WI38 (cell line): ENCODE measurements around the gene ZNF710.
A peak's percentile ranks its signal among the peaks of the same experiment; 100 is the strongest.

Source experiments
- H3K4me3 ChIP-seq: 2 replicates; pipeline ENCODE4 v1.5.1; 2011; ENCODE audit warnings: low read depth, mild to moderate bottlenecking, control low read depth, low read length
- TF ChIP-seq, protein P1 (sequence below): IDR thresholded peaks from 2 replicates; pipeline ENCODE4 v1.5.1; 2012; ENCODE audit warnings: low read depth, mild to moderate bottlenecking, control low read depth, low read length

The ZNF710 gene

GRCh38 chr15:90003736-90004135 is 2.6 kb downstream of the ZNF710 start:
- TF ChIP-seq, protein P1, sequence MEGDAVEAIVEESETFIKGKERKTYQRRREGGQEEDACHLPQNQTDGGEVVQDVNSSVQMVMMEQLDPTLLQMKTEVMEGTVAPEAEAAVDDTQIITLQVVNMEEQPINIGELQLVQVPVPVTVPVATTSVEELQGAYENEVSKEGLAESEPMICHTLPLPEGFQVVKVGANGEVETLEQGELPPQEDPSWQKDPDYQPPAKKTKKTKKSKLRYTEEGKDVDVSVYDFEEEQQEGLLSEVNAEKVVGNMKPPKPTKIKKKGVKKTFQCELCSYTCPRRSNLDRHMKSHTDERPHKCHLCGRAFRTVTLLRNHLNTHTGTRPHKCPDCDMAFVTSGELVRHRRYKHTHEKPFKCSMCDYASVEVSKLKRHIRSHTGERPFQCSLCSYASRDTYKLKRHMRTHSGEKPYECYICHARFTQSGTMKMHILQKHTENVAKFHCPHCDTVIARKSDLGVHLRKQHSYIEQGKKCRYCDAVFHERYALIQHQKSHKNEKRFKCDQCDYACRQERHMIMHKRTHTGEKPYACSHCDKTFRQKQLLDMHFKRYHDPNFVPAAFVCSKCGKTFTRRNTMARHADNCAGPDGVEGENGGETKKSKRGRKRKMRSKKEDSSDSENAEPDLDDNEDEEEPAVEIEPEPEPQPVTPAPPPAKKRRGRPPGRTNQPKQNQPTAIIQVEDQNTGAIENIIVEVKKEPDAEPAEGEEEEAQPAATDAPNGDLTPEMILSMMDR = no peak
- H3K4me3 ChIP-seq = no peak overlapping the region

DNA sequence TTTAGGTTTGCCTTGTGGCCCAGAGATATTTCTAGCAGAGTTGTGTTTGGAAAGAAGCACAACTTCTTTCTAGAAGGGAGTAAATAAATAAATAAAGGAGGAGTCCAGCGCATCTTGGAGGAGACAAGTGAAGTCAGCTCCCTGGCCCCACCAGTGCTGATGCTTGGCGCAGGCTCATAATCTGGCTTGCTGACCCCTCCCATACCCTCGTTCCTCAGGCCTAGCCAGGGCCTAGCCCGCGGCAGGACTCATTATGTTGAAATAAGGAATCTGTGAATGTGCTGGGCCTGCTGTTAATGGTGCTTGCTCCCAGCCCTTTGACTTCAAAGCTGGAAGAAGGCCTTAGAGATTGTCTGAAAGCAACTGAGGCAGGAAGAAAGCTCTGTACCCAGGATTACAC is 3.1 kb downstream of the ZNF710 start:
- peak overlapping the region; percentile 15; the same call in 1 of the 2 replicates for H3K4me3 ChIP-seq
- TF ChIP-seq, protein P1 = no peak

DNA sequence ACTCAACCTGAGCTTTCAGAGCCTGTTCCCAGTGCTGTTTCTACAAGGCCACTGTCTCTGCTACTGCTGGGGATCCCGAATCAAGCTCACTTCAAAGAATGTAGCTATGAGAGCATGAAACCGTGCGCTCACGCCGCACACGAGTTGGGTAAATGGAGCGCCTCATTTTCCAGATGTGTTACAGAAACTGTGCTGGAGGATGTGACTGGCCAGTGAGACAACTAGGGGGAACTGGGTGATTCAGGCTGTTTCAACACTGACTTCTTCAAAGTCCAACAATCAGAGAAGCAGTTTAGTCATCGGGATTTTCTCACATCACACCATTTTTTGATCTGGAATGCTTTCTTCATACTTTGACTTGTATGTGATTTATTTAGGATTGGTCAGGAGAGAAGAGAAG is 3.5 kb downstream of the ZNF710 start:
- H3K4me3 ChIP-seq = peak overlapping the region; percentile 15; the same call in 1 of the 2 replicates
- TF ChIP-seq, protein P1 = no peak

- TF ChIP-seq, protein P1 = no peak
- no peak overlapping the region for H3K4me3 ChIP-seq
These were observed 5.3 kb downstream of the ZNF710 start for GRCh38 chr15:90006217-90007075.

GRCh38 chr15:90007076-90007460 is 5.9 kb downstream of the ZNF710 start:
- no peak overlapping the region for H3K4me3 ChIP-seq

DNA sequence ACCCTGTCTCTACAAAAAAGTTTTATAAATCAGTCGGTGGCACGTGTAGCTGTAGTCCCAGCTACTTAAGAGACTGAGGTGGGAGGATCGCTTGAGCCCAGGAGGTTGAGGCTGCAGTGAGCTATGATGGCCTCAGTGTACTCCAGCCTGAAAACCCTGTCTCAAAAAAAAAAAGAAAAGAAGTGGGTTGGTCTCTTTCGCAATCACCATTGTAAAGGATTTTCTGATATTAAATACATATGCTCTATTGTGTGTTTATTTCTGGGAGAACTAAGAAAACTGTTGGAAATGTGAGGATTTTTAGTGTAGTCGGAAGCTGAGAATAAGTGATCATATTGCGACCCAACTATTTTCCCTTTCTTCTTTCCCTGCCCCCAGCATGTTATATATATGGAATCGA is 7.5 kb downstream of the ZNF710 start:
- no peak overlapping the region for H3K4me3 ChIP-seq
- TF ChIP-seq, protein P1 = no peak

More at GRCh38 chr15:90007076-90007460, 5.9 kb downstream of the ZNF710 start:
- TF ChIP-seq, protein P1 = no peak

GRCh38 chr15:90009301-90010022 is 8.3 kb downstream of the ZNF710 start:
- TF ChIP-seq, protein P1 = no peak
- no peak overlapping the region for H3K4me3 ChIP-seq
